Measurements from ENCODE around the gene C1QL2. TPM values are rescaled to one million over a fixed set of nuclear protein-coding genes. Genes with fewer than 3 reads are reported as not detected.

The C1QL2 gene
- total RNA-seq, 1 donor from 2014 or later, result not detected

GRCh38 chr2:119196301-119197125 lies 38.0 kb upstream of the C1QL2 start:
- no peak for DNase-seq
- H3K4me1 ChIP-seq, result no peaks in the 10 kb centered on the region
- no peaks in the 10 kb centered on the region for H3K9me3 ChIP-seq (replicated peaks)
- peaks cover 71% of the 10 kb centered on the region for H3K27me3 ChIP-seq (ENCODE audit: low read depth)
- no peak overlapping the region for H3K27ac ChIP-seq (replicated peaks)
- no peak for TF ChIP-seq CTCF (IDR thresholded peaks at IDR 0.05; ENCODE audit: borderline replicate concordance)
- no peak overlapping the region for H3K4me3 ChIP-seq
- intact Hi-C loops (cut with micrococcal nuclease), result no loop called here
- no peaks in the 10 kb centered on the region for H3K36me3 ChIP-seq

GRCh38 chr2:119195887-119196286 lies 37.3 kb upstream of the C1QL2 start:
- no peaks in the 10 kb centered on the region for H3K36me3 ChIP-seq
- no peak overlapping the region for H3K4me3 ChIP-seq
- no peaks in the 10 kb centered on the region for H3K4me1 ChIP-seq
- H3K27ac ChIP-seq (replicated peaks), result no peak overlapping the region
- TF ChIP-seq CTCF (IDR thresholded peaks at IDR 0.05; ENCODE audit: borderline replicate concordance), result no peak
- H3K27me3 ChIP-seq (ENCODE audit: low read depth), result peaks cover 71% of the 10 kb centered on the region
- H3K9me3 ChIP-seq (replicated peaks), result no peaks in the 10 kb centered on the region
- no peak for DNase-seq
- intact Hi-C loops (cut with micrococcal nuclease), result no loop called here

- H3K36me3 ChIP-seq, result no peaks in the 10 kb centered on the region
- intact Hi-C loops (cut with micrococcal nuclease), result no loop called here
- no peak for DNase-seq
These were observed 36.5 kb upstream of the C1QL2 start for GRCh38 chr2:119195001-119195400.

GRCh38 chr2:119192893-119193292 lies 34.3 kb upstream of the C1QL2 start:
- no peak for TF ChIP-seq CTCF (IDR thresholded peaks at IDR 0.05; ENCODE audit: borderline replicate concordance)
- Histone ChIP-seq H3K4me3 (no peak overlapping the region), H3K9me3 (replicated peaks) (no peaks in the 10 kb centered on the region), H3K4me1 (no peaks in the 10 kb centered on the region), H3K27ac (replicated peaks) (no peak overlapping the region), H3K27me3 (ENCODE audit: low read depth) (peaks cover 60% of the 10 kb centered on the region), H3K36me3 (no peaks in the 10 kb centered on the region)
- intact Hi-C loops (cut with micrococcal nuclease), result no loop called here
- DNase-seq, result no peak

More at GRCh38 chr2:119195001-119195400, 36.5 kb upstream of the C1QL2 start:
- no peak for TF ChIP-seq CTCF (IDR thresholded peaks at IDR 0.05; ENCODE audit: borderline replicate concordance)
- no peaks in the 10 kb centered on the region for H3K4me1 ChIP-seq
- H3K9me3 ChIP-seq (replicated peaks), result no peaks in the 10 kb centered on the region
- H3K27ac ChIP-seq (replicated peaks), result no peak overlapping the region
- no peak overlapping the region for H3K4me3 ChIP-seq
- H3K27me3 ChIP-seq (ENCODE audit: low read depth), result peaks cover 68% of the 10 kb centered on the region

GRCh38 chr2:119190321-119191111 lies 32.0 kb upstream of the C1QL2 start:
- Histone ChIP-seq H3K36me3 (no peaks in the 10 kb centered on the region), H3K4me3 (no peak overlapping the region), H3K27ac (replicated peaks) (no peak overlapping the region), H3K4me1 (no peaks in the 10 kb centered on the region), H3K27me3 (ENCODE audit: low read depth) (peaks cover 54% of the 10 kb centered on the region), H3K9me3 (replicated peaks) (no peaks in the 10 kb centered on the region)
- no peak for TF ChIP-seq CTCF (IDR thresholded peaks at IDR 0.05; ENCODE audit: borderline replicate concordance)
- intact Hi-C loops (cut with micrococcal nuclease), result no loop called here
- no peak for DNase-seq

Measured in left ventricle myocardium inferior (tissue), 1 donor.